Body of pancreas (tissue), 4 donors: ENCODE measurements around the gene PACS1.

ENCODE experiments used
- POLR2A ChIP-seq, 3 donors: fragments of 450-650 bp; IDR thresholded peaks; one replicate each; pipeline ENCODE4 v1.6.1; 2016; ENCODE audit warnings: antibody characterized with exemption in 3 of 3, mild to moderate bottlenecking in 2 of 3
- TF ChIP-seq, protein P1 (sequence below), 7 experiments: fragments of 450-650 bp in 4 of 7; fragments of 200-600 bp in 3 of 7; sonication (generic) in 3 of 7; IDR thresholded peaks; one replicate each; pipeline ENCODE4 v1.5.1; 2016 to 2019; ENCODE audit warnings: antibody characterized with exemption in 7 of 7

DNA sequence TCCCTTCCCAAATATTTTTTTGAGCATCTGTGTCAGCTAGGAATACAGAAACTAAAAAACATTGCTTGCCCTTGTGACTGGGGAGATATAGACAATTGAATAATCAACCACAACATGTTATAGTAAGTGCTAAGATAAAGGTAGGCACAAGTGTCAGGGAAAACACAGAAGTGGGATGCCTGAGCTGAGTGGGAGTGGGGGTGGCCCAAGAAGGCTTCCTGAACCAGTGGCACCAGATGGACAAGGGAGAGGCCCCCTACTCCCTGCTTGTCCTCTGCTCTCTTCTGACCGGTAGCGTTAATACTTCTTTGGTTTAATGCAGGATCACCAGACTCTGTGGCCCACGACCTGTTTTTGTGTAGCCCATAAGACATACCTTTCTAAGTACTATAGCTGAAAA, 48.8 kb downstream of the PACS1 start:
- TF ChIP-seq, protein P1, sequence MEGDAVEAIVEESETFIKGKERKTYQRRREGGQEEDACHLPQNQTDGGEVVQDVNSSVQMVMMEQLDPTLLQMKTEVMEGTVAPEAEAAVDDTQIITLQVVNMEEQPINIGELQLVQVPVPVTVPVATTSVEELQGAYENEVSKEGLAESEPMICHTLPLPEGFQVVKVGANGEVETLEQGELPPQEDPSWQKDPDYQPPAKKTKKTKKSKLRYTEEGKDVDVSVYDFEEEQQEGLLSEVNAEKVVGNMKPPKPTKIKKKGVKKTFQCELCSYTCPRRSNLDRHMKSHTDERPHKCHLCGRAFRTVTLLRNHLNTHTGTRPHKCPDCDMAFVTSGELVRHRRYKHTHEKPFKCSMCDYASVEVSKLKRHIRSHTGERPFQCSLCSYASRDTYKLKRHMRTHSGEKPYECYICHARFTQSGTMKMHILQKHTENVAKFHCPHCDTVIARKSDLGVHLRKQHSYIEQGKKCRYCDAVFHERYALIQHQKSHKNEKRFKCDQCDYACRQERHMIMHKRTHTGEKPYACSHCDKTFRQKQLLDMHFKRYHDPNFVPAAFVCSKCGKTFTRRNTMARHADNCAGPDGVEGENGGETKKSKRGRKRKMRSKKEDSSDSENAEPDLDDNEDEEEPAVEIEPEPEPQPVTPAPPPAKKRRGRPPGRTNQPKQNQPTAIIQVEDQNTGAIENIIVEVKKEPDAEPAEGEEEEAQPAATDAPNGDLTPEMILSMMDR (IDR thresholded peaks at IDR 0.05), result no peak
- no peak for TF ChIP-seq POLR2A (IDR thresholded peaks at IDR 0.05)
